Neural cell (in vitro differentiated cells): ENCODE results near the gene LCOR.

ENCODE experiments used
- EZH2 ChIP-seq: fragments of 200-600, 300-800 bp; shearing (Covaris generic), sonication (generic); IDR thresholded peaks from 2 replicates; pipeline ENCODE4 v1.6.1; 2014; ENCODE audit warnings: antibody characterized with exemption, low read length, borderline replicate concordance, mild to moderate bottlenecking; ENCODE audit not compliant: insufficient read depth, poor library complexity, severe bottlenecking
- POLR2AphosphoS5 ChIP-seq: IDR thresholded peaks from 2 replicates; pipeline ENCODE4 v1.6.1; 2012
- SMC3 ChIP-seq: fragments of 450-650 bp; conservative IDR thresholded peaks from 2 replicates; pipeline ENCODE4 v1.6.1; 2014; ENCODE audit warnings: antibody characterized with exemption, mild to moderate bottlenecking, moderate library complexity; ENCODE audit not compliant: poor library complexity
- TAF1 ChIP-seq: IDR thresholded peaks from 2 replicates; pipeline ENCODE4 v1.6.1; 2012; ENCODE audit warnings: low read depth
- TF ChIP-seq, protein P1 (sequence below): fragments of 450-650 bp; IDR thresholded peaks from 2 replicates; pipeline ENCODE4 v1.5.1; 2014; ENCODE audit warnings: antibody characterized with exemption, mild to moderate bottlenecking, moderate library complexity; ENCODE audit not compliant: poor library complexity, severe bottlenecking

DNA sequence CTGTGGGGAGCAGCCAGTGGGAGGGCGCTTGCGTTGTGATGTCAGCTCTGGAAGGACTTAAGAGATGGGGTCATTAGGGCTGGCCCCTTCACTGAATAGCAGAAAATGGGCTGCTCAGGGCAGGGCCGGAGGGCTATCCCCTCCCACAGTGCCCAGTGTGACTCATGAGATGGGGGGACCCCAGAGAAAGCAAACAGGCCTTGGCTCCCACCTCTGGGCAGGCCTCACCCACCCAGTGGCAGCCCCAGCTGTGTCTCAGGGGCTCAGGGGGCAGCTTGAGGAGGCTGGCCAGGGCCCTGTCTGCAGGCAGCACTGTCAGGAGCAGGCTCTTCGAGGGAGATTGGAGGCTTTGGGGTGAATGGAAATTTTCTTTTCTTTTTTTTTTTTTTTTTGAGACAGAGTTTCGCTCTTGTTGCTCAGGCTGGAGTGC lies 185.4 kb downstream of the LCOR start:
- TF ChIP-seq, protein P1, sequence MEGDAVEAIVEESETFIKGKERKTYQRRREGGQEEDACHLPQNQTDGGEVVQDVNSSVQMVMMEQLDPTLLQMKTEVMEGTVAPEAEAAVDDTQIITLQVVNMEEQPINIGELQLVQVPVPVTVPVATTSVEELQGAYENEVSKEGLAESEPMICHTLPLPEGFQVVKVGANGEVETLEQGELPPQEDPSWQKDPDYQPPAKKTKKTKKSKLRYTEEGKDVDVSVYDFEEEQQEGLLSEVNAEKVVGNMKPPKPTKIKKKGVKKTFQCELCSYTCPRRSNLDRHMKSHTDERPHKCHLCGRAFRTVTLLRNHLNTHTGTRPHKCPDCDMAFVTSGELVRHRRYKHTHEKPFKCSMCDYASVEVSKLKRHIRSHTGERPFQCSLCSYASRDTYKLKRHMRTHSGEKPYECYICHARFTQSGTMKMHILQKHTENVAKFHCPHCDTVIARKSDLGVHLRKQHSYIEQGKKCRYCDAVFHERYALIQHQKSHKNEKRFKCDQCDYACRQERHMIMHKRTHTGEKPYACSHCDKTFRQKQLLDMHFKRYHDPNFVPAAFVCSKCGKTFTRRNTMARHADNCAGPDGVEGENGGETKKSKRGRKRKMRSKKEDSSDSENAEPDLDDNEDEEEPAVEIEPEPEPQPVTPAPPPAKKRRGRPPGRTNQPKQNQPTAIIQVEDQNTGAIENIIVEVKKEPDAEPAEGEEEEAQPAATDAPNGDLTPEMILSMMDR, result no peak
- TF ChIP-seq SMC3 (no peak), EZH2 (no peak), POLR2AphosphoS5 (no peak), TAF1 (no peak)
